Retinal pigment epithelial cell (primary cell): ENCODE data around the gene CELA3A.
"Not testable (repeated sequence)": the region's sequence is repeated elsewhere in the genome, so short reads cannot be mapped to it uniquely, and the experiment has no call there.

Source experiments
- DNase-seq: peaks from one replicate; pipeline ENCODE4 v3.0.0-alpha.2; 2010; ENCODE audit warnings: low read depth
- H3K4me3 ChIP-seq: 2 replicates; pipeline ENCODE4 v1.5.1; 2011; ENCODE audit warnings: mild to moderate bottlenecking, low read length, control low read depth, moderate library complexity
- TF ChIP-seq, protein P1 (sequence below): conservative IDR thresholded peaks from 2 replicates; pipeline ENCODE4 v1.5.1; 2011; ENCODE audit warnings: low read depth, low read length, control low read depth, inconsistent platforms

Gene CELA3A

DNA sequence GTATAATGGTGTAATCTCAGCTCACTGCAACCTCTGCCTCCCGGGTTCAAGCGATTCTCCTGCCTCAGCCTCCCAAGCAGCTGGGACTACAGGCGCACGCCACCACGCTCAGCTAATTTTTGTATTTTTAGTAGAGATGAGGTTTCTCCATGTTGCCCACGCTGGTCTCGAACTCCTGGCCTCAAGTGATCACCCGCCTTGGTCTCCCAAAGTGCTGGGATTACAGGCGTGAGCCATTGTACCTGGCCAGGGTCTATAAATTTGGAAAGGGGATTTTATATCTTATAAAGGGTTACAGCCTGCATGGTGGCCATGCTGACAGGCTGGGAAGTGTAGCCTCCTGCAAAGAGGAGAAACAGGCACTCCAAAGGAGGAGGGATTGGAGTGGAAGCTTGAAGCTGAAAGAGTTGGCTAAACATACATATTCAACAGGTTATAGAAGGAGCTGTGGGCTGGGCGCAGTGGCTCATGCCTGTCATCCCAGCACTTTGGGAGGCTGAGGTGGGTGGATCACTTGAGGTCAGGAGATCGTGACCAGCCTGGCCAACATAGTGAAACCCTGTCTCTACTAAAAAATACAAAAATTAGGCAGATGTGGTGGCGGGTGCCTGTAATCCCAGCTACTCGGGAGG is 13.2 kb downstream of the CELA3A start:
- DNase-seq, H3K4me3 ChIP-seq: not testable (repeated sequence)

DNA sequence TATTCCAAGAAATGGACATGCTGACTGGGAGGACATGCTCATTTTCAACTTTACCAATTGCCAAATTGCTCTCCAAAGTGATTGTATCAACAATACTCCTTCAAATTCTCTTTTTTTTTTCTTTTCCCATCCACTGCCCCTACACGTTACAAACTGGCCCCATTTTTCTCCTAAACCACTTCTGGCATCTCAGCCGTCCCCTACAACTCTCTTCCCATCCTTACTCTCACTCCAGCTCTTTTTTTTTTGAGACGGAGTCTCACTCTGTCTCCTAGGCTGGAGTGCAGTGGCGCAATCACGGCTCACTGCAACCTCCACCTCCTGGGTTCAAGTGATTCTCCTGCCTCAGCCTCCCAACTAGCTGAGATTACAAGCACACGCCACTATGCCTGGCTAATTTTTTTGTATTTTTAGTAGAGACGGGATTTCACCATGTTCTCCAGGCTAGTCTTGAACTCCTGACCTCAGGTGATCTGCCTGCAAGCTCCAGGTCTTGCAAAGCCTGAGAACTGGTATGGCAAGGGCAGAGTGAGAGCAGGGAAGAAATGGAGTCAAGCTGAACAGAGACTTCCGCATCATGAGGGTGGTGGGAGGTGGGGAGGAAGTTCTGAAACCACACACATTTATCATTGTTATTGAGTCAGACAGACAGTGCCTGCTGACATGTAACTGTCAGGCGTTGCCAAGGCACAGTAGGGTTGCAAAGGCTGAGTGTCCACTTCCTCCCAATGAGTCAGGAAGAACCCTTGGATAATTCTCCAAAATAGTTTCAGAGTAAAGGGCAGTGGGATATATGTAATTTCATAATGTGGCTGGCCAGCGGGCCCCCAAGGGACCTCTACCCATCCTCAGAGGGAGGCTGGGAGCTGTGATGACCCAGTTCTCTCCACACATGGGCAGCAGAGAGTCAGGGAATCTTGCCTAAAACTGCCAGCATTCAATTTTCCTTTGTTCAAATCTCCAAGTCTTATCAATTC is 17.4 kb downstream of the CELA3A start:
- TF ChIP-seq, protein P1, sequence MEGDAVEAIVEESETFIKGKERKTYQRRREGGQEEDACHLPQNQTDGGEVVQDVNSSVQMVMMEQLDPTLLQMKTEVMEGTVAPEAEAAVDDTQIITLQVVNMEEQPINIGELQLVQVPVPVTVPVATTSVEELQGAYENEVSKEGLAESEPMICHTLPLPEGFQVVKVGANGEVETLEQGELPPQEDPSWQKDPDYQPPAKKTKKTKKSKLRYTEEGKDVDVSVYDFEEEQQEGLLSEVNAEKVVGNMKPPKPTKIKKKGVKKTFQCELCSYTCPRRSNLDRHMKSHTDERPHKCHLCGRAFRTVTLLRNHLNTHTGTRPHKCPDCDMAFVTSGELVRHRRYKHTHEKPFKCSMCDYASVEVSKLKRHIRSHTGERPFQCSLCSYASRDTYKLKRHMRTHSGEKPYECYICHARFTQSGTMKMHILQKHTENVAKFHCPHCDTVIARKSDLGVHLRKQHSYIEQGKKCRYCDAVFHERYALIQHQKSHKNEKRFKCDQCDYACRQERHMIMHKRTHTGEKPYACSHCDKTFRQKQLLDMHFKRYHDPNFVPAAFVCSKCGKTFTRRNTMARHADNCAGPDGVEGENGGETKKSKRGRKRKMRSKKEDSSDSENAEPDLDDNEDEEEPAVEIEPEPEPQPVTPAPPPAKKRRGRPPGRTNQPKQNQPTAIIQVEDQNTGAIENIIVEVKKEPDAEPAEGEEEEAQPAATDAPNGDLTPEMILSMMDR = peak; percentile 53
- no peak overlapping the region for H3K4me3 ChIP-seq
- DNase-seq = no peak

DNA sequence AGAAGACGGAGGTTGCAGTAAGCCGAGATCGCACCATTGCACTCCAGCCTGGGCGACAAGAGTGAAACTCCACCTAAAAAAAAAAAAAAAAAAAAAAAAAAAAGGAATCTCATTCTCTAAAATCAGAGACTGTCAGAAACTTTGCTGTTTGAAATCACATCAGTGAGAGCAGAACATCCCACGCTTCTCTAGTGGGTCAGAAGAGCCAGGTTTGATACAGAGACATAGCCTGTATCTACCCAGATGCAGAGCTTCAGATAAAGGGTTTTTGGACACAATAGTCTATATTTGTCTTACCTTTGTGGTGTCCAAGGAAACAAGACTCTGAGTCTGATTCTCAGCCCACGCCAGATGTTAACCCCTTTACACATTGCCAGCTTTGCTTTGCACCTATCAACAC is 19.6 kb downstream of the CELA3A start:
- no peak for DNase-seq
- TF ChIP-seq, protein P1 = no peak
- H3K4me3 ChIP-seq = no peak overlapping the region

GRCh38 chr1:22024485-22025367 is 23.3 kb downstream of the CELA3A start:
- peak overlapping the region; percentile 99 for H3K4me3 ChIP-seq
- TF ChIP-seq, protein P1 = no peak
- DNase-seq = no peak

DNA sequence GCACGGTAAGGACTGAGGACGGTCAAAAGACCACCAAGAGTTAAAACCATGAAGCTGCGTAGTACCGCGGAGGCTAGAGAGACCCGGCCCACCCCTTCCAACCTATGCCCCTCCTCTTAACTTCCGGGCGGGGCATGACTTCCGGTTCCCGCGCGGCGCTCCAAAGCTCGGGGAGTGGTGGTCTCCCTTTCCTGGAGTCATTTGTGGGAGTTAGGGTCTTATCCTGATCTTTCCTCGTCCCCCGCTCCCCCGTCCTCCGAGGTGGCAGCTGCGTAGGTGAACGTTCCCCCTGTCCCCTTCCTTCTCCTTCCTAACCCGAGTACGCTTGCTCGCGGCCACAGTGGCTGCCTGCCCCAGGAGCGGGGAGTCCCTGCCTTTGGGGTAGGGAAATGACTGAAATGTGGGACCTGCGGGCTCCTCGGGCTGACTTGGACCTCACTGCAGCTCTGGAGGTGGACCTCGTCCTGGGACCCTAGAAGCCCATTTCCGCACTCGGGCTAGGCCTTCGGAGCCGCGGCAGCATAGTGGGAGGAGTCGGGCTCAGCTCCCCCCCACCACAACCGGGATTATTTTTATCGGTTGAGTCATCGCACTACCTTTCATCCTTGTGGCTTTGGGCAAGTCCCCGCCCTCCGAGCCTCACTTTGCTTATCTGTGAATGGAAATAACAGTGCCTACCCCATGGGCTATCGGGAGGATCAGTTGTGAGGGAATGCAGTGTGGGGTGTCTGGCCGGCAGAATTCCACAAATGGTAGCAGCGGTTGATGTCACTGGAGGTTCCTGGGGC is 24.1 kb downstream of the CELA3A start:
- TF ChIP-seq, protein P1 = no peak
- peak overlapping the region; percentile 99 for H3K4me3 ChIP-seq
- peak; percentile 65 for DNase-seq

DNA sequence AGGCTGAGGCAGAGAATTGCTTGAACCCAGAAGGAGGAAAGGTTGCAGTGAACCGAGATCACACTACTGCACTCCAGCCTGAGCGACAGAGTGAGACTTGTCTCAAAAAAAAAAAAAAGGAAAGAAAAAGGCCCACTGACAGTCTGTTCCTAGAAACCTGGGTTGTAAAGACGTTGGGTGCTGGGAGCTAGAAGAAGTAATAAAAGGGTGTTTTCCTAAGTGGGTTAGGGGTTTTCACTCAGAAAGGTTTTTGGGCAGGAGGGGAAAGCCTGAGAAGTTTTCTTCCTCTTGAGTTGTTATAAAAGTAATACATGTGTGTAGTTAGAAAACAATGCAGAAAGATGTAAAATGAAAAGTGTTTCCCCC is 25.4 kb downstream of the CELA3A start:
- TF ChIP-seq, protein P1 = no peak
- no peak overlapping the region for H3K4me3 ChIP-seq
- DNase-seq = no peak
